Jurkat, Clone E6-1 (cell line): ENCODE data around the gene RNPEP.
"Not testable (repeated sequence)": the region's sequence is repeated elsewhere in the genome, so short reads cannot be mapped to it uniquely, and the experiment has no call there.

Experiments used
- DNase-seq: peaks from one replicate; pipeline ENCODE4 v3.0.0-alpha.2; 2011; ENCODE audit warnings: low read depth, low spot score
- H3K4me3 ChIP-seq: 2 replicates; pipeline ENCODE4 v1.5.1; 2011; ENCODE audit warnings: mild to moderate bottlenecking, low read length, control low read depth, moderate library complexity

The RNPEP gene

GRCh38 chr1:202029171-202029665, 46.8 kb downstream of the RNPEP start:
- no peak for DNase-seq
- no peak overlapping the region for H3K4me3 ChIP-seq

DNA sequence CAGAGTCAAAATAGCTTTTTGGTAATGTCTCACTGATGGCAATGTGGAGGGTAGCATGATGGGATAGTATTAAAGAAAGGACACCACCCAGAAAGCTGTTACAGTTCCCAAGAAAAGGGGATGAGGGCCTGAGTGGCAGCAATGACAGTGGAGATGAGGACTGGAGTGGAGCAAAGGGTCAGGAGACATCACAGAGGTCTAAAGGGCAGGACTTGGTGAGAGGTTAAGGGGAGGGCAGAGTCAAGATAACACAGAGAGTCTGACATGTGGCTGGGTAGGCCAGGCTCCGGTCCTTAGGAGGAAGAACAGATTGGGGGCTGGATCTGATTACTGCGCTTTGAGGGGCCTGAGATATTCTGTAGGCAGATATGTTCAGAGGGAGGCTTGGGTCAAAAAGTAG, 47.3 kb downstream of the RNPEP start:
- DNase-seq = no peak
- H3K4me3 ChIP-seq = no peak overlapping the region

- no peak overlapping the region for H3K4me3 ChIP-seq
- no peak for DNase-seq
Measured at GRCh38 chr1:202031796-202032195, 49.3 kb downstream of the RNPEP start.

- DNase-seq = no peak
- H3K4me3 ChIP-seq = no peak overlapping the region
Measured at GRCh38 chr1:202034149-202034682, 51.8 kb downstream of the RNPEP start.

- no peak overlapping the region for H3K4me3 ChIP-seq
- DNase-seq = no peak
Measured at GRCh38 chr1:202034683-202035462, 52.4 kb downstream of the RNPEP start.

GRCh38 chr1:202036595-202037387, 54.3 kb downstream of the RNPEP start:
- H3K4me3 ChIP-seq = no peak overlapping the region
- no peak for DNase-seq

DNA sequence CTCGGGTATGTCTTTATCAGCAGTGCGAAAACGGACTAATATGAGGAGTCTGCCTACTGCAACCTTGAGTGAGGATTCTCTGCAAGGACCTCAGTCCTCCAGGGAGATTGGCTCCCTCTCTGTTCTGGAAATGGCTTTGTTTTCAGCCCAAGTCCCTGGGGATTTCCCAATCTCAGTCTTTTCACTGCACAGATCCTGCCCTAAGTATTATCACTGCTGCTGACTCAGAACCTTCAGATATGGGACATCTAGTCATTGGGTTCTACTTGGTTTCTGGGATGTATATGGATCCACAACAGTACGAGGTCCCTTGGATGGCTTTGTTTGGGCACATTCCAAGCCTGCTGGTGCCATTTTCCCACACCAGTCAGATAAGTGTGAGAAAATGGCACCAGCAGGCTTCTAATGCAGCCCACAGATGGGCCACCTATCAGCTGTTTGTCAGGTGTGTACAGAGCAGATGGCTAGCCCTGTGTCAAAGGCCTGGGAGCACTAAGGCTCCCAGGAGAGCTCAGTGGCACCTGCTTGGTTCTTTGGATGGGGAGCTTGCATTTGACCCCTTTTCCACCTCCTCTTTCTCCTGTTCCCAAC, 55.4 kb downstream of the RNPEP start:
- H3K4me3 ChIP-seq = no peak overlapping the region
- DNase-seq = no peak

- no peak for DNase-seq
Measured at GRCh38 chr1:202038688-202039346, 56.4 kb downstream of the RNPEP start.

DNA sequence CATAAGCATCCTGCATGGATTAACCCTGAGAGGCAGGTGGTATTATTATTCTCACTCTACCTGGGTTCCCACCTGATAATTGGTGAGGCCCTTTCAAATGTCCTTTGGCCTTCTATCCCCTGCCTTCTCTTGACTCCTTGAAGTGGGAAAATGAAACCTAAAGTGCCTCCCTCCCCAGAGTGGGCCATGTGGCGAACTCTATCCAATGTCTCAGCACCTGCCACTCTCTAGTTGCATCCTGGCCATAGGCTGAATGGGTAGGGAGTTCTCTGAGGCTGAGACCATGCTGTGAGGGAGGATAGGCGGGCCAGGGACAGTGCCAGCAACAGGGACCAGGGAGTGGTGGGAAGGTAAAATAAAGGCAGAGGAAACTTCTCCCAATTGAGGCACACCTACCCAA, 63.3 kb downstream of the RNPEP start:
- no peak for DNase-seq

More at GRCh38 chr1:202038688-202039346, 56.4 kb downstream of the RNPEP start:
- H3K4me3 ChIP-seq = no peak overlapping the region

GRCh38 chr1:202046227-202046626, 63.8 kb downstream of the RNPEP start:
- H3K4me3 ChIP-seq = no peak overlapping the region
- no peak for DNase-seq

More for the DNA sequence above, 63.3 kb downstream of the RNPEP start:
- no peak overlapping the region for H3K4me3 ChIP-seq

DNA sequence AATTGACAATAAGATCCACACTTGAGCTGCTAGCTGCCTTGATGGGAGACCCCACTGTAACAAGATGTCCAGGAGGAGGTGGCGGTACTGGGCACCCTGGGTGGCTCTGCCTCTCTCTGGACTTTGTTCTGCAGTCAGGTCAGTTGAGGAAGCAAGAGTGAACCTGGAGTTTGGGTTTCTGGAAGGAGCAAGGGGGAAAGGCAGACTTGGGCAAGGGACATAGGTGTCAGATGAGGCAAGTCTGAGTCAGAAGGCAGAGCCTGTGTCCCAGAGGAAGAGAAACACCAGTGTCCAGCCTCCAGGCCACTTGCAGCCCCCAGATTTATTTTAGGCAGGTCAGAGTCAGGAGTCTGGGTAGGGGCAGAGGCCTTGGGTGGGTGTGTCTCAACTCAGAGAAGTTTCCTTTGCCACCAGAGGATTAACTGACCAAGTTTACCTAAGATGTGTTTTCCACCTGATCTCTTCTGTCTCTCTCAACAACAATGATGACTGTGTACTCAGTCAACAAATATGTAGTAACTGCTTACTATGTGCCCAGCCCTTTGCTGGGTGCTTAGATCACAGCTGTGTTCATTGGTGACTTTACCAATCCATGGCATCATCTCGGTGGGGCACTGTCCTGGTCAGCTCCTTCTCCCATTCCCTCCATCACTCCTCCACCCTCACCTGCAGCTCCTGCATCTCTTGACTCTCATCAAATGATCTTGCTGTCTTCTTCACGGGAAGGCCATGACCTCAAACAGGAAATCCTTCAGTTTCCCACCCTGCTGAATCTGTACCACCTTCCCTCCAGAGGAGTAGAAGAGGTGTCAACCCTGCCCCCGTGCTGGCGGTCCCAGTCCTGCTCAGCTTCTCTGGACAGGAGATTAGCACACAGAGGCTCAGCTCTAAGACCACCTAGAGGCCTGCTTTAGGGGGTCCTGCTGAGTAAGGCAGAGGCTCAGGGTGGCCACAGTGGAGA, 64.6 kb downstream of the RNPEP start:
- DNase-seq = no peak
- no peak overlapping the region for H3K4me3 ChIP-seq

GRCh38 chr1:202047977-202048376, 65.5 kb downstream of the RNPEP start:
- H3K4me3 ChIP-seq = no peak overlapping the region
- DNase-seq = no peak

GRCh38 chr1:202049129-202049528, 66.7 kb downstream of the RNPEP start:
- H3K4me3 ChIP-seq = no peak overlapping the region
- DNase-seq = no peak

DNA sequence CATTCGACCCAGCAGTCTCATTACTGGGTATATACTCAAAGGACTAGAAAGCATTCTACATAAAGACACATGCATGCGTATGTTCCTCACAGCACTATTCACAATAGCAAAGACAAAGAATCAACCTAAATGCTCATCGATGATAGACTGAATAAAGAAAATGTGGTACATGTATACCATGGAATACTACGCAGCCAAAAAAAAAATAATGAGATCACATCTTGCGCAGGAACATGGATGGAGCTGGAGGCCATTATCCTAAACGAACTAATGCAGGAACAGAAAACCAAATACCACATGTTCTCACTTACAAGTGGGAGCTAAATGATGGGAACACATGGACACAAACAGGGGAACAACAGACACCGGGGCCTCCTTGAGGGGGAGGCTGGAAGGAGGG, 71.6 kb downstream of the RNPEP start:
- no peak overlapping the region for H3K4me3 ChIP-seq
- DNase-seq = no peak

DNA sequence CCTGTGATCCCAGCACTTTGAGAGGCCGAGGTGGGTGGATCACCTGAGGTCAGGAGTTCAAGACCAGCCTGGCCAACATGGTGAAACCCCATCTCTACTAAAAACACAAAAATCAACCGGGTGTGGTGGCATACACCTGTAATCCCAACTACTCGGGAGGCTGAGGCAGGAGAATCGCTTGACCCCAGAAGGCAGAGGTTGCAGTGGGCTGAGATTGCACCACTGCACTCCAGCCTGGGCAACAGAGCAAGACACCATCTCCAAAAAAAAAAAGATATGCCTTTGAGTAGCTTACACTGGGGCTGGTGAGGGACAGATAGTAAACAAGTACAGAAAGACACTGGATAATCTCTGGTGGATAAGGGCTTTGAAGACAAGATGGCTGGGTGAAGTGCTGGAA, 72.2 kb downstream of the RNPEP start:
- DNase-seq, H3K4me3 ChIP-seq: not testable (repeated sequence)
